ENCODE measurements around the gene TBX19. TPM values are rescaled to one million over a fixed set of nuclear protein-coding genes. Genes with fewer than 3 reads are reported as not detected.

TBX19 gene
- total RNA-seq, 1 experiment from 2014 or later: 3.0 TPM

- H2AFZ ChIP-seq (ENCODE audit: low read depth, low read length, poor library complexity, severe bottlenecking): no peak overlapping the region
- H3K36me3 ChIP-seq (ENCODE audit: control insufficient read depth in 1 of 2, insufficient read depth in 2 of 2, low read length in 2 of 2): no peaks in the 10 kb centered on the region
- H3K27me3 ChIP-seq (ENCODE audit: insufficient read depth, low read length): no peaks in the 10 kb centered on the region
- H3K27ac ChIP-seq (ENCODE audit: low read depth, low read length): no peak overlapping the region
- intact Hi-C loops (cut with micrococcal nuclease): no loop called here
- no peak for TF ChIP-seq JUND (IDR thresholded peaks at IDR 0.05)
- no peak overlapping the region for H3K9ac ChIP-seq (ENCODE audit: low read length)
- no peaks in the 10 kb centered on the region for H3K79me2 ChIP-seq (ENCODE audit: insufficient read depth, low read length)
- no peak for ATAC-seq
- no TSS peak for BruUV-seq (replicated peaks)
- no peak overlapping the region for H3K4me3 ChIP-seq (replicated peaks in 1 of 2; ENCODE audit: low read depth in 1 of 2, low read length in 2 of 2)
- no peak for DNase-seq (ENCODE audit: low read depth, low spot score)
- H3K9me3 ChIP-seq (ENCODE audit: control insufficient read depth in 1 of 2, insufficient read depth in 1 of 2, low read depth in 1 of 2, low read length in 2 of 2): no peaks in the 10 kb centered on the region
- POLR2A ChIA-PET: no interaction called here
- no peaks in the 10 kb centered on the region for H4K20me1 ChIP-seq (ENCODE audit: insufficient read depth)
- no peaks in the 10 kb centered on the region for H3K4me1 ChIP-seq (ENCODE audit: control insufficient read depth in 1 of 2, insufficient read depth in 2 of 2, low read length in 2 of 2)
- CTCF ChIA-PET: no interaction called here
- no peaks in the 10 kb centered on the region for H3K9me2 ChIP-seq (ENCODE audit: insufficient read depth)
- H3K4me2 ChIP-seq (ENCODE audit: low read length): no peak overlapping the region
- RAD21 ChIA-PET (ENCODE audit: low non-redundant PET in 1 of 2, low total read pairs in 2 of 2, uncharacterized antibody in 2 of 2, unreplicated experiment in 2 of 2): no interaction called here
These were observed 1.4 kb upstream of the TBX19 start for GRCh38 chr1:168279253-168279652.

- Histone ChIP-seq H3K4me1 (ENCODE audit: control insufficient read depth in 1 of 2, insufficient read depth in 2 of 2, low read length in 2 of 2) (peaks cover 20 to 21% of the 10 kb centered on the region in 2 experiments), H3K79me2 (ENCODE audit: insufficient read depth, low read length) (no peaks in the 10 kb centered on the region), H3K36me3 (ENCODE audit: control insufficient read depth in 1 of 2, insufficient read depth in 2 of 2, low read length in 2 of 2) (no peaks in the 10 kb centered on the region), H3K9me2 (ENCODE audit: insufficient read depth) (no peaks in the 10 kb centered on the region), H3K4me2 (ENCODE audit: low read length) (no peak overlapping the region), H2AFZ (ENCODE audit: low read depth, low read length, poor library complexity, severe bottlenecking) (no peak overlapping the region), H3K9ac (ENCODE audit: low read length) (no peak overlapping the region), H3K27ac (ENCODE audit: low read depth, low read length) (no peak overlapping the region), H3K27me3 (ENCODE audit: insufficient read depth, low read length) (no peaks in the 10 kb centered on the region), H4K20me1 (ENCODE audit: insufficient read depth) (no peaks in the 10 kb centered on the region), H3K9me3 (ENCODE audit: control insufficient read depth in 1 of 2, insufficient read depth in 1 of 2, low read depth in 1 of 2, low read length in 2 of 2) (no peaks in the 10 kb centered on the region), H3K4me3 (replicated peaks in 1 of 2; ENCODE audit: low read depth in 1 of 2, low read length in 2 of 2) (no peak overlapping the region)
- no TSS peak for BruUV-seq (replicated peaks)
- DNase-seq (ENCODE audit: low read depth, low spot score): no peak
- ChIA-PET POLR2A (no interaction called here), RAD21 (ENCODE audit: low non-redundant PET in 1 of 2, low total read pairs in 2 of 2, uncharacterized antibody in 2 of 2, unreplicated experiment in 2 of 2) (no interaction called here), CTCF (no interaction called here)
- intact Hi-C loops (cut with micrococcal nuclease): no loop called here
- no peak for ATAC-seq
- no peak for TF ChIP-seq ELF1 (IDR thresholded peaks at IDR 0.05; ENCODE audit: borderline replicate concordance, low read depth)
- no peak for TF ChIP-seq RAD21 (IDR thresholded peaks at IDR 0.05; ENCODE audit: low read depth)
- no peak for TF ChIP-seq TCF7L2 (IDR thresholded peaks at IDR 0.05; ENCODE audit: borderline replicate concordance, extremely low read depth, insufficient read depth, insufficient read length)
- no peak for TF ChIP-seq REST (IDR thresholded peaks at IDR 0.05; ENCODE audit: low read depth)
- no peak for TF ChIP-seq CTCF (IDR thresholded peaks at IDR 0.05 in 2 of 3, conservative IDR thresholded peaks at IDR 0.05 in 1 of 3; ENCODE audit: borderline replicate concordance in 1 of 3, insufficient read depth in 1 of 3, low read depth in 2 of 3, low read length in 2 of 3)
- TF ChIP-seq CEBPB (IDR thresholded peaks at IDR 0.05; ENCODE audit: low read depth): no peak
- TF ChIP-seq SP1 (IDR thresholded peaks at IDR 0.05; ENCODE audit: low read depth): no peak
- TF ChIP-seq ZNF274 (IDR thresholded peaks at IDR 0.05; ENCODE audit: low read depth, low read length): no peak
- TF ChIP-seq POLR2A (IDR thresholded peaks at IDR 0.05; ENCODE audit: borderline replicate concordance, extremely low read depth, insufficient read depth, insufficient read length): no peak
- TF ChIP-seq SIN3A (IDR thresholded peaks at IDR 0.05; ENCODE audit: low read depth): no peak
- TF ChIP-seq EZH2phosphoT487 (IDR thresholded peaks at IDR 0.05; ENCODE audit: borderline replicate concordance): no peak
- no peak for TF ChIP-seq SRF (IDR thresholded peaks at IDR 0.05; ENCODE audit: low read depth)
- TF ChIP-seq POLR2AphosphoS5 (IDR thresholded peaks at IDR 0.05; ENCODE audit: low read depth, low read length): no peak
- TF ChIP-seq MAX (IDR thresholded peaks at IDR 0.05): no peak
- TF ChIP-seq FOSL1 (IDR thresholded peaks at IDR 0.05; ENCODE audit: low read depth): no peak
These were observed 1.1 kb downstream of the TBX19 start for GRCh38 chr1:168281603-168282325.

All from HCT116 (cell line).